ENCODE measurements around the gene ABCA13. TPM values are rescaled to one million over a fixed set of nuclear protein-coding genes. Genes with fewer than 3 reads are reported as not detected.

ABCA13 gene
- total RNA-seq, 1 donor from 2014 or later: 0.60 TPM

GRCh38 chr7:48307041-48307714 is 135.9 kb downstream of the ABCA13 start:
- TF ChIP-seq CTCF (conservative IDR thresholded peaks at IDR 0.05): no peak
- no peak overlapping the region for H3K4me3 Mint-ChIP-seq
- no peaks in the 10 kb centered on the region for H3K4me1 Mint-ChIP-seq (ENCODE audit: unreplicated experiment)
- no peaks in the 10 kb centered on the region for H3K36me3 Mint-ChIP-seq
- no peak for DNase-seq (ENCODE audit: extremely low spot score, unreplicated experiment)
- no peaks in the 10 kb centered on the region for H3K27me3 Mint-ChIP-seq
- H3K27ac Mint-ChIP-seq: no peak overlapping the region
- no peaks in the 10 kb centered on the region for H3K9me3 Mint-ChIP-seq

GRCh38 chr7:48309720-48310119 is 138.5 kb downstream of the ABCA13 start:
- no peaks in the 10 kb centered on the region for H3K9me3 Mint-ChIP-seq
- H3K4me3 Mint-ChIP-seq: no peak overlapping the region
- H3K36me3 Mint-ChIP-seq: no peaks in the 10 kb centered on the region
- no peaks in the 10 kb centered on the region for H3K27me3 Mint-ChIP-seq
- no peak for DNase-seq (ENCODE audit: extremely low spot score, unreplicated experiment)
- no peaks in the 10 kb centered on the region for H3K4me1 Mint-ChIP-seq (ENCODE audit: unreplicated experiment)
- no peak for TF ChIP-seq CTCF (conservative IDR thresholded peaks at IDR 0.05)
- H3K27ac Mint-ChIP-seq: no peak overlapping the region

- H3K4me1 Mint-ChIP-seq (ENCODE audit: unreplicated experiment): no peaks in the 10 kb centered on the region
- no peak overlapping the region for H3K27ac Mint-ChIP-seq
- no peaks in the 10 kb centered on the region for H3K27me3 Mint-ChIP-seq
- no peaks in the 10 kb centered on the region for H3K36me3 Mint-ChIP-seq
- TF ChIP-seq CTCF (conservative IDR thresholded peaks at IDR 0.05): no peak
- no peak for DNase-seq (ENCODE audit: extremely low spot score, unreplicated experiment)
- H3K4me3 Mint-ChIP-seq: no peak overlapping the region
- H3K9me3 Mint-ChIP-seq: no peaks in the 10 kb centered on the region
Observed at GRCh38 chr7:48311464-48312100, 140.3 kb downstream of the ABCA13 start.

GRCh38 chr7:48312151-48312550 is 140.9 kb downstream of the ABCA13 start:
- H3K27ac Mint-ChIP-seq: no peak overlapping the region
- H3K4me3 Mint-ChIP-seq: no peak overlapping the region
- no peaks in the 10 kb centered on the region for H3K27me3 Mint-ChIP-seq
- no peak for TF ChIP-seq CTCF (conservative IDR thresholded peaks at IDR 0.05)
- no peaks in the 10 kb centered on the region for H3K9me3 Mint-ChIP-seq
- H3K36me3 Mint-ChIP-seq: no peaks in the 10 kb centered on the region
- H3K4me1 Mint-ChIP-seq (ENCODE audit: unreplicated experiment): no peaks in the 10 kb centered on the region
- no peak for DNase-seq (ENCODE audit: extremely low spot score, unreplicated experiment)

- Mint-ChIP-seq H3K9me3 (no peaks in the 10 kb centered on the region), H3K27ac (no peak overlapping the region), H3K27me3 (no peaks in the 10 kb centered on the region), H3K4me1 (ENCODE audit: unreplicated experiment) (no peaks in the 10 kb centered on the region), H3K4me3 (no peak overlapping the region), H3K36me3 (no peaks in the 10 kb centered on the region)
- DNase-seq (ENCODE audit: extremely low spot score, unreplicated experiment): no peak
- TF ChIP-seq CTCF (conservative IDR thresholded peaks at IDR 0.05): no peak
Observed at GRCh38 chr7:48316768-48317167, 145.5 kb downstream of the ABCA13 start.

Data from type B pancreatic cell (in vitro differentiated cells).